GM12878 (cell line): ENCODE results near the gene NONO. TPM values are rescaled to one million over a fixed set of nuclear protein-coding genes. Genes with fewer than 3 reads are reported as not detected.

Experiments used
- ATAC-seq: fragments of 200-7000 bp; cut with Tn5 transposase; 3 replicates; pipeline ENCODE4 v1.9.1; 2020; ENCODE audit warnings: mild to moderate bottlenecking, moderate library complexity
- BruUV-seq: library from RNA; stranded (reverse); fragments of 400-500 nt; replicated peaks from 2 replicates; lab custom pipeline; 2021; lab: Mats Ljungman, UMichigan
- CTCF ChIA-PET: fragments of 300-600 bp; sonication (Branson Sonifier 250); formaldehyde crosslinking; extraction: SDS; loops from one replicate; lab custom pipeline; 2021; ENCODE audit warnings: inconsistent platforms; lab: Yijun Ruan, JAX
- POLR2A ChIA-PET: fragments of 350-600 bp; formaldehyde crosslinking; extraction: SDS; loops from one replicate; lab custom pipeline; 2021; ENCODE audit warnings: inconsistent platforms; lab: Charles Lee
- RAD21 ChIA-PET: fragments of 300-600 bp; sonication (Branson Sonifier 250); formaldehyde crosslinking; loops from one replicate; lab custom pipeline; 2023; ENCODE audit warnings: antibody characterized with exemption; ENCODE audit not compliant: unreplicated experiment; lab: Charles Lee
- SMC1A ChIA-PET: fragments of 300-600 bp; sonication (Branson Sonifier 250); formaldehyde crosslinking; loops from one replicate; lab custom pipeline; 2023; ENCODE audit not compliant: unreplicated experiment, uncharacterized antibody; lab: Charles Lee
- DNase-seq: peaks from one replicate; pipeline ENCODE4 v3.0.0-alpha.2; 2011; ENCODE audit warnings: low read depth, low spot score
- FAIRE-seq: peaks from 3 replicates; lab custom pipeline; 2011; peaks lifted over from hg19 to GRCh38; lab: Jason Lieb, UNC
- H2AFZ ChIP-seq: 2 replicates; pipeline ENCODE4 v1.6.0; 2011; ENCODE audit warnings: low read depth, low read length, control low read depth; ENCODE audit not compliant: control insufficient read depth
- H3K27ac ChIP-seq: 2 replicates; pipeline ENCODE4 v1.5.1; 2011; ENCODE audit warnings: control low read depth; ENCODE audit not compliant: control insufficient read depth, insufficient read depth
- H3K27me3 ChIP-seq, 2 experiments: replicated peaks in 1 of 2; 2 replicates each; pipeline versions ENCODE4 v1.6.0 to v1.6.1; 2011; ENCODE audit warnings: low read length in 1 of 2; ENCODE audit not compliant: control insufficient read depth in 2 of 2, insufficient read depth in 2 of 2
- H3K36me3 ChIP-seq, 2 experiments: 2 replicates each; pipeline ENCODE4 v1.5.1; 2011; ENCODE audit warnings: low read length in 1 of 2; ENCODE audit not compliant: control insufficient read depth in 2 of 2, insufficient read depth in 2 of 2
- H3K4me1 ChIP-seq: 2 replicates; pipeline ENCODE4 v1.6.1; 2011; ENCODE audit warnings: mild to moderate bottlenecking, low read length, moderate library complexity, mixed read lengths; ENCODE audit not compliant: control insufficient read depth, insufficient read depth
- H3K4me2 ChIP-seq: 2 replicates; pipeline ENCODE4 v1.6.0; 2011; ENCODE audit warnings: control low read depth; ENCODE audit not compliant: control insufficient read depth, insufficient read depth
- H3K4me3 ChIP-seq: fragments of 200-600 bp; sonication (generic); 2 replicates; pipeline ENCODE4 v1.5.1; 2016
- H3K79me2 ChIP-seq: 2 replicates; pipeline ENCODE4 v1.6.0; 2011; ENCODE audit warnings: low read length; ENCODE audit not compliant: control insufficient read depth, insufficient read depth
- H3K9ac ChIP-seq: 2 replicates; pipeline ENCODE4 v1.8.0; 2011; ENCODE audit warnings: low read length, control low read depth, mixed read lengths; ENCODE audit not compliant: control insufficient read depth, insufficient read depth
- H3K9me3 ChIP-seq: replicated peaks from 3 replicates; pipeline ENCODE4 v1.5.1; 2011; ENCODE audit warnings: mild to moderate bottlenecking, low read length; ENCODE audit not compliant: control insufficient read depth, insufficient read depth
- H4K20me1 ChIP-seq: 2 replicates; pipeline ENCODE4 v1.6.0; 2011; ENCODE audit not compliant: control insufficient read depth, insufficient read depth
- ASH2L ChIP-seq: fragments of 300-600, 200-600 bp; sonication (generic); IDR thresholded peaks from 2 replicates; pipeline ENCODE4 v1.6.1; 2017; ENCODE audit warnings: low read depth, mild to moderate bottlenecking, borderline replicate concordance
- WGBS: methylation state at CpG from one replicate; pipeline ENCODE4 v1.1.6; 2016; ENCODE audit warnings: low lambda C conversion rate; ENCODE audit not compliant: insufficient replicate concordance, insufficient coverage; ENCODE audit errors: missing lambda C conversion rate; 5-methylcytosine and 5-hydroxymethylcytosine counted together
- in situ Hi-C: fragments of 300-500 bp; cut with MboI; formaldehyde crosslinking; loops from 9 replicates; pipeline ENCODE4 v1.14.3; 2018; ENCODE audit warnings: mixed read lengths
- intact Hi-C: fragments of 100-400 bp; cut with micrococcal nuclease; formaldehyde crosslinking; loops from one replicate; pipeline ENCODE4 v1.14.2; 2022; ENCODE audit not compliant: unreplicated experiment
- polyA plus RNA-seq, 11 experiments: library from polyadenylated mRNA; depleted of rRNA in 4 of 11; unstranded in 6 of 11; stranded (reverse) in 5 of 11; fragments of >200 nt; fragmentation: Nextera tagmentation in 4 of 11; fragmentation: Illumina TruSeq in 1 of 11; extraction: Ambion mirVana in 4 of 11; extraction: Trizol in 1 of 11; gene quantifications; 1 replicate in 1 of 11; 2 replicates in 10 of 11; pipeline versions ENCODE4 v1.2.1 to v1.2.3, GENCODE V29; 2011 to 2016; ENCODE audit warnings: inconsistent platforms in 2 of 11, missing spikeins in 2 of 11, low read depth in 1 of 11
- total RNA-seq, 4 experiments: library from RNA; depleted of rRNA in 3 of 4; stranded (reverse); fragments of >200 nt in 3 of 4; fragmentation: Illumina TruSeq in 1 of 4; extraction: Trizol in 1 of 4; gene quantifications; 2 replicates each; pipeline versions ENCODE4 v1.2.1 to v1.2.3, GENCODE V29; 2013 to 2021
- TF ChIP-seq, protein P1 (sequence below): fragments of 450-650 bp; formaldehyde crosslinking; IDR thresholded peaks from 2 replicates; pipeline ENCODE4 v1.4.0; 2022; ENCODE audit warnings: mild to moderate bottlenecking, moderate library complexity
- TF ChIP-seq, protein P2 (sequence below): fragments of 450-650 bp; IDR thresholded peaks from 2 replicates; pipeline ENCODE4 v1.6.1; 2017; ENCODE audit warnings: mild to moderate bottlenecking, moderate library complexity
- TF ChIP-seq, protein P3 (sequence below): IDR thresholded peaks from 2 replicates; pipeline ENCODE4 v1.6.1; 2012; ENCODE audit warnings: low read depth, low read length, improper control_type of control experiment

Gene NONO
- total and polyA plus RNA-seq, 10 of the 15 experiments (the other 5 are each of a cell fraction or from before 2014, with no cell fraction given): 206 to 505 (median 373) TPM

DNA sequence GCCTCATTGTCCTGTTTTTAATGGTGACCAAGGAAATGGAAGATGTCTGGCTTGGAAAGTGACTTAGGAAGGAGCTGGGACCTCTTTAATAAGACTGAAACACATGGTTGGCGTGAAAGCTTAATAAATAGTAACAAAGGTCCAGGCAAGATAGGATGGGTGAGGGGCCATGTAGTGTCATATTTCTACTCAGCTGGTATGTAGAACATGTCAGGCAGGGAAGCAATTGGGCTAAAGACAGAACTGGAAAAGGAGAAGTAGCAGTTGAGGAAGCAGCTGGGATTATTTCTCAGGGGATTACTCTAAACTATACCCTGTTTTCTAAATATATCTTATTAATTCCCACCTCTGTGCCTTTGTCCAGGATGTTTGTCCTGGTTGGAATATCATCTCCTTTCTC lies 36.7 kb downstream of the NONO start:
- TF ChIP-seq, protein P1, sequence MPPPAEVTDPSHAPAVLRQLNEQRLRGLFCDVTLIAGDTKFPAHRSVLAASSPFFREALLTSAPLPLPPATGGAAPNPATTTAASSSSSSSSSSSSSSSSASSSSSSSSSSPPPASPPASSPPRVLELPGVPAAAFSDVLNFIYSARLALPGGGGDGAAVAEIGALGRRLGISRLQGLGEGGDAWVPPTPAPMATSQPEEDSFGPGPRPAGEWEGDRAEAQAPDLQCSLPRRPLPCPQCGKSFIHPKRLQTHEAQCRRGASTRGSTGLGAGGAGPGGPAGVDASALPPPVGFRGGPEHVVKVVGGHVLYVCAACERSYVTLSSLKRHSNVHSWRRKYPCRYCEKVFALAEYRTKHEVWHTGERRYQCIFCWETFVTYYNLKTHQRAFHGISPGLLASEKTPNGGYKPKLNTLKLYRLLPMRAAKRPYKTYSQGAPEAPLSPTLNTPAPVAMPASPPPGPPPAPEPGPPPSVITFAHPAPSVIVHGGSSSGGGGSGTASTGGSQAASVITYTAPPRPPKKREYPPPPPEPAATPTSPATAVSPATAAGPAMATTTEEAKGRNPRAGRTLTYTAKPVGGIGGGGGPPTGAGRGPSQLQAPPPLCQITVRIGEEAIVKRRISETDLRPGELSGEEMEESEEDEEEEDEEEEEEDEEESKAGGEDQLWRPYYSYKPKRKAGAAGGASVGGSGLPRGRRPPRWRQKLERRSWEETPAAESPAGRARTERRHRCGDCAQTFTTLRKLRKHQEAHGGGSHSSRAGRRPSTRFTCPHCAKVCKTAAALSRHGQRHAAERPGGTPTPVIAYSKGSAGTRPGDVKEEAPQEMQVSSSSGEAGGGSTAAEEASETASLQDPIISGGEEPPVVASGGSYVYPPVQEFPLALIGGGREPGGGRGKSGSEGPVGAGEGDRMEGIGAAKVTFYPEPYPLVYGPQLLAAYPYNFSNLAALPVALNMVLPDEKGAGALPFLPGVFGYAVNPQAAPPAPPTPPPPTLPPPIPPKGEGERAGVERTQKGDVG (CRISPR knock-in tag): no peak
- TF ChIP-seq, protein P2, sequence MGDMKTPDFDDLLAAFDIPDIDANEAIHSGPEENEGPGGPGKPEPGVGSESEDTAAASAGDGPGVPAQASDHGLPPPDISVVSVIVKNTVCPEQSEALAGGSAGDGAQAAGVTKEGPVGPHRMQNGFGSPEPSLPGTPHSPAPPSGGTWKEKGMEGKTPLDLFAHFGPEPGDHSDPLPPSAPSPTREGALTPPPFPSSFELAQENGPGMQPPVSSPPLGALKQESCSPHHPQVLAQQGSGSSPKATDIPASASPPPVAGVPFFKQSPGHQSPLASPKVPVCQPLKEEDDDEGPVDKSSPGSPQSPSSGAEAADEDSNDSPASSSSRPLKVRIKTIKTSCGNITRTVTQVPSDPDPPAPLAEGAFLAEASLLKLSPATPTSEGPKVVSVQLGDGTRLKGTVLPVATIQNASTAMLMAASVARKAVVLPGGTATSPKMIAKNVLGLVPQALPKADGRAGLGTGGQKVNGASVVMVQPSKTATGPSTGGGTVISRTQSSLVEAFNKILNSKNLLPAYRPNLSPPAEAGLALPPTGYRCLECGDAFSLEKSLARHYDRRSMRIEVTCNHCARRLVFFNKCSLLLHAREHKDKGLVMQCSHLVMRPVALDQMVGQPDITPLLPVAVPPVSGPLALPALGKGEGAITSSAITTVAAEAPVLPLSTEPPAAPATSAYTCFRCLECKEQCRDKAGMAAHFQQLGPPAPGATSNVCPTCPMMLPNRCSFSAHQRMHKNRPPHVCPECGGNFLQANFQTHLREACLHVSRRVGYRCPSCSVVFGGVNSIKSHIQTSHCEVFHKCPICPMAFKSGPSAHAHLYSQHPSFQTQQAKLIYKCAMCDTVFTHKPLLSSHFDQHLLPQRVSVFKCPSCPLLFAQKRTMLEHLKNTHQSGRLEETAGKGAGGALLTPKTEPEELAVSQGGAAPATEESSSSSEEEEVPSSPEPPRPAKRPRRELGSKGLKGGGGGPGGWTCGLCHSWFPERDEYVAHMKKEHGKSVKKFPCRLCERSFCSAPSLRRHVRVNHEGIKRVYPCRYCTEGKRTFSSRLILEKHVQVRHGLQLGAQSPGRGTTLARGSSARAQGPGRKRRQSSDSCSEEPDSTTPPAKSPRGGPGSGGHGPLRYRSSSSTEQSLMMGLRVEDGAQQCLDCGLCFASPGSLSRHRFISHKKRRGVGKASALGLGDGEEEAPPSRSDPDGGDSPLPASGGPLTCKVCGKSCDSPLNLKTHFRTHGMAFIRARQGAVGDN: no peak
- TF ChIP-seq, protein P3, sequence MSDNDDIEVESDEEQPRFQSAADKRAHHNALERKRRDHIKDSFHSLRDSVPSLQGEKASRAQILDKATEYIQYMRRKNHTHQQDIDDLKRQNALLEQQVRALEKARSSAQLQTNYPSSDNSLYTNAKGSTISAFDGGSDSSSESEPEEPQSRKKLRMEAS: no peak
- TF ChIP-seq ASH2L: no peak
- intact Hi-C loops: no loop called here
- H2AFZ ChIP-seq: no peak overlapping the region
- CTCF ChIA-PET: no interaction called here
- H3K27ac ChIP-seq: no peak overlapping the region
- RAD21 ChIA-PET: no interaction called here
- no peaks in the 10 kb centered on the region for H3K27me3 ChIP-seq
- POLR2A ChIA-PET: interaction anchor here (0.6 kb wide), 1 partner anchor 37 kb away, joined by 3 read pairs; the partner anchor contains the start of gene NONO
- SMC1A ChIA-PET: interaction anchor here (0.6 kb wide), 1 partner anchor 82 kb away, joined by 3 read pairs; no protein-coding TSS in a partner anchor
- WGBS: 48% methylated on average over 1 of the region's 1 CpG
- H3K4me1 ChIP-seq: no peaks in the 10 kb centered on the region
- DNase-seq (no peak), FAIRE-seq (no peak), ATAC-seq (no peak)
- BruUV-seq: no TSS peak
- no peaks in the 10 kb centered on the region for H3K9me3 ChIP-seq
- H3K9ac ChIP-seq: no peak overlapping the region
- no peaks in the 10 kb centered on the region for H3K36me3 ChIP-seq
- in situ Hi-C loops: no loop called here
- H3K4me2 ChIP-seq: no peak overlapping the region
- no peak overlapping the region for H3K4me3 ChIP-seq
- no peaks in the 10 kb centered on the region for H3K79me2 ChIP-seq
- H4K20me1 ChIP-seq: no peaks in the 10 kb centered on the region
